Suprapubic skin (tissue), 4 donors: ENCODE measurements around the gene RC3H2.

Experiments
- CTCF ChIP-seq, 2 donors: fragments of 200-600 bp in 1 of 2; fragments of 450-650 bp in 1 of 2; sonication (generic) in 1 of 2; IDR thresholded peaks; one replicate each; pipeline ENCODE4 v1.5.1; 2016 to 2019; ENCODE audit warnings: antibody characterized with exemption in 2 of 2, mild to moderate bottlenecking in 1 of 2, moderate library complexity in 1 of 2
- EP300 ChIP-seq: sonication (generic); formaldehyde crosslinking; IDR thresholded peaks from one replicate; pipeline ENCODE4 v1.6.1; 2017; ENCODE audit warnings: antibody characterized with exemption
- POLR2A ChIP-seq, 2 donors: fragments of 450-650 bp; IDR thresholded peaks; one replicate each; pipeline ENCODE4 v1.6.1; 2017; ENCODE audit warnings: antibody characterized with exemption in 2 of 2, mild to moderate bottlenecking in 2 of 2, moderate library complexity in 2 of 2
- POLR2AphosphoS5 ChIP-seq, 3 donors: sonication (generic); formaldehyde crosslinking; IDR thresholded peaks; one replicate each; pipeline ENCODE4 v1.6.1; 2017; ENCODE audit warnings: antibody characterized with exemption in 3 of 3

GRCh38 chr9:122835313-122835731 lies 69.8 kb downstream of the RC3H2 start:
- TF ChIP-seq POLR2A (IDR thresholded peaks at IDR 0.05), result no peak
- no peak for TF ChIP-seq CTCF (IDR thresholded peaks at IDR 0.05)
- no peak for TF ChIP-seq POLR2AphosphoS5 (IDR thresholded peaks at IDR 0.05)
- no peak for TF ChIP-seq EP300
